Activated T-helper 9 cell treated with anti-CD3 and anti-CD28 coated beads, Interleukin-2, amount 50 U/mL, for 16 hours (primary cell): Measurements from ENCODE around the gene ANKRD24.
A peak's percentile ranks its signal among the peaks of the same experiment; 100 is the strongest.
"Not testable (repeated sequence)": the region's sequence is repeated elsewhere in the genome, so short reads cannot be mapped to it uniquely, and the experiment has no call there.

Experiments
- DNase-seq: peaks from one replicate; pipeline ENCODE4 v3.0.0-alpha.2; 2020; ENCODE audit warnings: low read depth

ANKRD24 gene

GRCh38 chr19:4197625-4198466 lies 15.4 kb downstream of the ANKRD24 start:
- DNase-seq, result no peak

GRCh38 chr19:4198467-4199126 lies 16.1 kb downstream of the ANKRD24 start:
- no peak for DNase-seq

GRCh38 chr19:4199699-4200293 lies 17.3 kb downstream of the ANKRD24 start:
- DNase-seq, result no peak

- no peak for DNase-seq
Measured at GRCh38 chr19:4200940-4201542, 18.6 kb downstream of the ANKRD24 start.

- no peak for DNase-seq
Measured at GRCh38 chr19:4201798-4202197, 19.3 kb downstream of the ANKRD24 start.

- no peak for DNase-seq
Measured at GRCh38 chr19:4206818-4207484, 24.5 kb downstream of the ANKRD24 start.

- no peak for DNase-seq
Measured at GRCh38 chr19:4208385-4209094, 26.1 kb downstream of the ANKRD24 start.

- no peak for DNase-seq
Measured at GRCh38 chr19:4210166-4210731, 27.8 kb downstream of the ANKRD24 start.

- DNase-seq, result no peak
Measured at GRCh38 chr19:4213116-4213515, 30.6 kb downstream of the ANKRD24 start.

- DNase-seq, result no peak
Measured at GRCh38 chr19:4215807-4216206, 33.3 kb downstream of the ANKRD24 start.

GRCh38 chr19:4216846-4217245 lies 34.4 kb downstream of the ANKRD24 start:
- no peak for DNase-seq

GRCh38 chr19:4217429-4218264 lies 35.2 kb downstream of the ANKRD24 start:
- no peak for DNase-seq

GRCh38 chr19:4218523-4218922 lies 36.0 kb downstream of the ANKRD24 start:
- DNase-seq, result not testable (repeated sequence)

GRCh38 chr19:4220188-4220587 lies 37.7 kb downstream of the ANKRD24 start:
- no peak for DNase-seq

GRCh38 chr19:4224470-4224869 lies 42.0 kb downstream of the ANKRD24 start:
- DNase-seq, result no peak

GRCh38 chr19:4225885-4226284 lies 43.4 kb downstream of the ANKRD24 start:
- no peak for DNase-seq

GRCh38 chr19:4227771-4228170 lies 45.3 kb downstream of the ANKRD24 start:
- DNase-seq, result no peak

GRCh38 chr19:4228765-4229178 lies 46.3 kb downstream of the ANKRD24 start:
- DNase-seq, result no peak

- DNase-seq, result peak; percentile 41
Measured at GRCh38 chr19:4229179-4229931, 46.9 kb downstream of the ANKRD24 start, which contains the start of gene EBI3. EBI3 (plus strand) TSS chr19:4229523; CDS start chr19:4229551, 28 bp downstream.
